ENCODE results near the gene TRIO.

DNA sequence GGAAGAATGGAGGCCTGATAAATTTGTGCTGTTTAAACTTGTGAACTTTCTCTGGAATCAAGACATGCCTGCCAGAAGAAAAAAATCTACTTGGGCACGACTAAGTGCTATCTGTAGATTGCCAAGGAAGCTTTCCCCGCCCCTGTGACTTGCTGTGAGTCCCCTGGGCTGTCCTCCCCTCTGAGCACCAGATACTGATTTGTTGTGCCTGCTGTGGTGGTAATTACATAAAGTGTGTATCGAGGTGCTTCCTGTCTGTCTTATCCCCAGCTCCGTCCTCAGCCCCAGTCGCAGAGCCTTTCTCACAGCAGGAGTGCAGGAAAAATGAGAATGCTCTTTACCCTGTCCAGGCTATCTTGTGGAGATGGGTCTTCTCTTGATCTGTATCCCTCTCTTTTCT, 53.9 kb downstream of the TRIO start:
- no peak for TF ChIP-seq FOXM1 (IDR thresholded peaks at IDR 0.05; ENCODE audit: borderline replicate concordance)
- TF ChIP-seq CTBP1 (IDR thresholded peaks at IDR 0.05; ENCODE audit: borderline replicate concordance), result no peak
- TF ChIP-seq SP1 (IDR thresholded peaks at IDR 0.05), result no peak
- TF ChIP-seq FOXK2 (IDR thresholded peaks at IDR 0.05), result no peak
- TF ChIP-seq NFRKB (IDR thresholded peaks at IDR 0.05), result no peak
- TF ChIP-seq SUZ12 (IDR thresholded peaks at IDR 0.05), result no peak
- no peak for TF ChIP-seq ELF4 (IDR thresholded peaks at IDR 0.05)
